ENCODE measurements around the gene SUSD4.

SUSD4 gene

DNA sequence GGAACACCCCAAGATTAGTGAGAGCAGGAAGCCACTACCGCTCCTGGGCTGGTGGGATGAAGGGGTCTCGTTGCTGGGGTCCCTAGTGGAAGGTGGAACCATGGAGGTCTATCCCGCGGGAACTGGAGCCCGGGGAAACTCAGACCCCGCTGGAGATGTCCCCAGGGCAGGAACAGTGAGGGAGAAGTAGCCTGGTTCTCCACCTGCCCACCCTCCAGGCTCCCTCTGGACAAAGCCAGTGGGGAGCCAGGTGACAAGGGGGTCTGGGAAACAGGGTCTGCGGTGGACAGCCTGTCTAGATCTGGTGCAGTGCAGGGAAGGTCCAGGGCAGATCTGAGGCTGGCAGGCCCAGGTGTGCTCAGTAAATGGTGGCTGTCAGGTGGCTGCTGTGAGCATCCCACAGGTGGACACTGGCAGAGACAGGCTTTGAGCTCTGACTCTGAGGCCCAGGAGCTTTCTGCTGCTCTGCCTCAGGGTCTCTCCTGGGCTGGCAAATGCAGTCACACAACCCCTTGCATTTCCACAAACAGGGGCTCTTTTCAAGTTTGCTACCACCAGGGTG, 132.9 kb downstream of the SUSD4 start:
- no peak for DNase-seq (ENCODE audit: low read depth in 2 of 2)

DNA sequence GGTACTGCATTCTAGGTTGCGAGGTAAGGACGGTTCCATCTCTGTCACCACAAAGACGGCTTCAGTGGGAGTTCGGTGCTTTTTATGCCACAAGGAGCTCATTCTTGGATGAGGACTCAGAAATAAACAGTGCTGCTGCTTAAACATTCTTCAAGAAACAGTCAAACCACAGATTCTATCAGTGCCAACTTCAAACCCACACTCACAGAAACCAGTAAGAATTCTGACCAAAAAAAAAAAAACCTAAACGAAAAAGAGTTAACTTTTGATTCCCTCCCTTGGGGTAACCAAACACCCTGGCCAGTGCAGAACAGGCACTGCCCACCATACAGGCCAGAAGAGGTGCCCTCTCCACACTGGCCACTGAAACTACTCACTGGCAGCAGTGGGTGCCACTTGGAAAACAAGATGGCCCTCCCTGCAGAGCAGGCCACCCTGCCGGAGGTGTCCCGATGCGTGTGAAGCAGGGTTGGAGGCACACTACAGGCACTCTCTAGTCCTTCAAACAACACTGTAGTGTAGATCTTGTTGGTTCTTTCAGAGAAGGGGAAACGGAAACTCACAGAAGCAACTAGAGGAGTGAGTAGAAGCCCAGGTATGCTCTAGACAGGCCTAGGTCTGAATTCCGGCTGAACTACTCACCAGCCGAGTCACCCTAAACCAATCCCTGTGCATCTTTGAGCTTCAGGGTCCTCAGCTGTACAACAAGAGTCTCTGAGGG, 133.7 kb downstream of the SUSD4 start:
- no peak for DNase-seq (ENCODE audit: low read depth in 2 of 2)

DNA sequence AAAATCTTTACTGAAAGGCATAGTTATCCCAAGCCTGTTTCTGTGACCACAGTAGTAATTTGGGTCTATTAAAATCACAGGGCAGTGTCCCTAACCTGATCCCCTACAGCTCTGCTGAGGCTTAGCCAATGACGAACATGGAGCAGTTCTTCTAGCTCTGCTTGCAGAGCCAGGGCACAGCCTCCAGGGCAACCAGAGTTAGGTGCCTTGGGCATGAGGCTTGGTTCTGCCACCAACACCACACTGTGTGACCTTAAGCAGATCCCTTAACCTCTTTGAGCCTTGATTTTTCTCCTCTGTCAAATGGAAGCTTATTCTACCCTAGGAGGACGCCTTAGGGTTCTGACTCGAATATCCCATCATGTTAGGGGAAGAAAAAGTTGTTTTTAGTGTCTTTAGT, 134.2 kb downstream of the SUSD4 start:
- DNase-seq (ENCODE audit: low read depth in 2 of 2), result no peak

DNA sequence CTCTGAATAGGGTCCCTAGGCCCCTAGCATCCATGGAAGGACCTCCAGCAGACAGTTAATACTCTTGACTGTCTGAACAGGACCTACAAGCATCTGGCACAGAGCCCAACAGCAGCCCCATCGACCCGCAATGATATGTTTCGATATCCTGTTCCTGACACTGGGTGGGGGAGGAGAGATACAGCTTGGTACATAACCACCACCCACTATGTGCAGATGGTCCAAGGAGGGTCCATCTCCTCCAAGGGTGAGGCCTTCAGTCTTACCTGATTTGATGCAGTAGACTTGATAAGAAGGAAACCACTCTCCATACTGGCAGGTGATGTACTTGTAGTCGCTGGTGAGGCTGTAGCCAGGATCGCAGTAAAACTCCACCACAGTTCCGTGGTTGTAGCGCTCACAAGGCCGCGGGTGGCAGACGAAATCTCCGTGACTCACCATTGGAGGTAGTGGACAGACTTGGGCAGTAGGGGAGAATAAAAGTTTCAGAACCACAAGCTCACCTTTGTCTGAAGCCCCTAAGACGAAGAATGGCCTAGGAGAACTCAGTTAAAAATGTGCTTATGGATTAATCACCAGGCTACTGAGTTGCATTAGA, 134.9 kb downstream of the SUSD4 start:
- no peak for DNase-seq (ENCODE audit: low read depth in 2 of 2)

DNA sequence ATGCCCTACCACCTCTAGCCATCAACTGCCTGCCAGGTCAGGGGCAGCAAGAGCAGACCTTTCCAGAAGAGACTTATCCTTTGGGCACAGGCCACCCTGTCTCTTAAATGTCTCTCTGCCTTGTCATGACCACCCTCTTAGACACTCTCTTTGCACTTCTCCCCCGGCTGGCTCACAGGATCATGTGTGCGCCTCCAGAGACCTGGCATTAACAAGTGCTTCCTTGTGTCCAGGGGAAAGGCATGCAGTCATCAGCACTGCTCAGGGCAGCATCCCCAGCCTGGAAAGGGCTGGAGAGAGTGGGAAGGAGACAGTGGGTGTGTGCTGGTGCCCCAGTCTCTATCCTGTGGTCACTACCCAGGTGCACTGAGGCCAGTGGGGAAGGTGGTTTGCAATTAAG, 135.8 kb downstream of the SUSD4 start:
- DNase-seq (ENCODE audit: low read depth in 2 of 2), result no peak

DNA sequence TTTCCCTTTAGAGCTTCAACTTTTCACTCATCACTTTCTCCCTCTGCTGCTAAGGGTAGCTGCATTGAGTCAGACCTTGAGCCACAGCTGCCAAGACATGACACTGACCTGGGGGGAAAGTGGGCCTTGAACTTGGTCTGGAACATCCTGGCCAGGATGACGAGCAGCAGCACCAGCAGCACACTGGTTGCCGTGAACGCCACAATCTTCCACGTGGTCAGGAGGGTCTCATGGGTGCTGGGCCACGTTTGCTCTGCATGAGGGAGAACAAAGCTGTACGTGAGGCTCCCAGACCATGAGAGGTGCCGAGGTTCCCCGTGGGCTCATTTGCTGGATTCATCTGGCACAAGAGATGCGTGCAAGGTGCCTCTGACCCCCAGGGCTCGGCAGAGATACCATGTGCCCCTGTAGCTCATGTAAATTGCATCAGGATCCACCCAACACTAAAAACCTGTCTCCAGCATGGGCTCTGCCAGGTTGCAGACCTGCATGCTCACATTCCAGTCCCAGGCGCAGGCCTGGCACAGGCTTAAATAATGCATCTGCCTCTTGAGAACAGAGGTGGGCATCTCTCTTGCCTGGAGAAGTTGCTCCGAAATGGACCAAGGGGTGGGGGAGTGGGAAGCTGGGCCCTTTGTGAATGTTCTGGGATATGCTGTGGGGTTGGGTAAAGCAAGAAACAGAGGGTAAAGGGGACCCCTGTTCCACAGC, 136.3 kb downstream of the SUSD4 start:
- no peak for DNase-seq (ENCODE audit: low read depth in 2 of 2)

DNA sequence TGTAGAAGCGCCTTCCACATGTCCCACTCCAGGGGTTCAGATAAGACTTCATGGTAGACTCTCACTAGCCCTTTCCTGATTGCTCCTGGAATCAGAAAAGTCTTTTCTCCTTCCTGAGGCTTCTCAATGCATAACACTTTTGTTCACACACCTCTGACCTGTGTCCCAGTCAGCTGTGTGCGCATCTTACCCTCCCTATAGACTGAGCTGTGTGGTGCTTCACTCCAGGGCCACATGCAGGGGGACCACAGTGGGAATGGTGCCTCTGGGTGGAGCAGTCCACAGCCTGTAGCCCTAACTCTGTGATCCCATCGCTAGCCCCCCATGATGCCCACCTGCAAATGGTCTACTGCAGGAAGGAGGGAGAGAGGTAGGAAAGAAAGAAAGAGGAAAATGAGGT, 136.9 kb downstream of the SUSD4 start:
- no peak for DNase-seq (ENCODE audit: low read depth in 2 of 2)

DNA sequence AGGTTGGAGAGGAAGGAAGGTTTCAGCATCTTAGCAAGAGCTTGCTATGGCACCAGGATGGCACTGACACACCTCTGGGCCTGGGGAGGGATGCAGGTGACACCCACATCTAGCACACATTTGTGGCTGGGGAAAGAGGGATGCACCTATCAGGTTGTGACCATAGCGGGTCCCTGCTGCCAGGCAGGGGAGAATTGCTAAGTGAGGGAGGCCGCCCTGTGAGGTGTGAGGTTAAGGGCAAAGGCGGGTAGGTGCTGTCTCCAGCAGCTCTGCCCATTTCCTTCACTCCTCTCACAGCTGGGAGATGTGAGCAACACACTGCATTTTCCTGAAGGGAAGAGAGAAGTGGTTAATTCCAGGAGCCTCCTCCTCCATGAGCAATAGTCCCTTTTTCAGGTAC, 137.7 kb downstream of the SUSD4 start:
- DNase-seq (ENCODE audit: low read depth in 2 of 2), result no peak

DNA sequence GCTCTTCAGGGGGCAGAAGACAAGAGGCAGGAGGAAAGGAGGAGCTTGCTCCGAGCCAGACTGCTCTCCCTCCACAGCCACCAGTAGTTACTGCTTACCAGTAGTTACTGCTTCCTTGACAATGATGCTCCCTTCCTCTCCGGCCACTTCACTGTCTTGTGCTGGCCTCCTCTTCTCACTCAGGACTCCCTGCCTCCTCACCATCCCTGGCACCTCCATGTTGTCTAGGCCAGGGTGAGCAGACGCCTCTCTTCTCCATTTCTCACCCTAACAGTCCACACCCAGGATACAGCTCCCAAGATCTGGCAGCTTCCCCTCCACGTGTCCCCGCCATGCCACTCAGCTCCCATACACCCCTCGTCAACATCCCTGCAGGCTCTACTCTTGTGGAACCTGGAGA, 138.5 kb downstream of the SUSD4 start:
- DNase-seq (ENCODE audit: low read depth in 2 of 2), result no peak

DNA sequence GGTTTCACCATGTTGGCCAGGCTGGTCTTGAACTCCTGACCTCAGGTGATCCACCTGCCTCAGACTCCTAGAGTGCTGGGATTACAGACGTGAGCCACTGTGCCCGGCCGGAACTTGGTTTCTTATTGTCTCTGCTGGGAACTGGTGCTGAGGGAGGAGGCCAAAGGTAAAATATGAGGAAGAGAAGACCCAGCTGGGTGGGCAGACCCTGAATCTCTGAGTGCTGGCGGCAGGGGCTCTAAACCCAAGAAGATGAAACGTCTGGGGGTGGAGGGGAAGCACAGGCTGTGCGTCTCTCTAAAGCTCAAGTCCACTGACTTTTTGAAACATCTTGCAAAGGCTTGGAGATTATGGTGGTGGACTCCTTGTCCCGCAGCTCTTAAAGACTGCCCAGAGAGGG, 138.9 kb downstream of the SUSD4 start:
- no peak for DNase-seq (ENCODE audit: low read depth in 2 of 2)

DNA sequence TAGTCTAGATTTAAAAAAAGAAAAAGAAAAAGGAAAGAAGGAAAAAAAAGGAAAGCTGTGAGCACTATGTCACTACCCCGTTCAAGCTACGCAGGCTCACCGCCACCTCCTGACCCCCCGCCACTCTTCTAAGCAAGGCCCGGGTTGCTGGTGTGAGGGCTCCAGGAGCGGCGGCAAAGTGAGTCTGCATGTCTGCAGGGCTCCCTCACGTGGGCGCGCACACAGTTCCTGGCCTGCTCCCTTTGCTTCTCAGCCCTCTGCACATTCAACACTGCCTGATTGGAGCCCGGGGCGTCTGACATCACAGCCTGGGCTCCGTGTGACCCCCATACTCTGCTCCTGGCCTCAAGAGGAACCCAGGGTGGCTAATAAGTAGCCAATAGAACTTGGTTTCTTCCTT, 139.5 kb downstream of the SUSD4 start:
- DNase-seq (ENCODE audit: low read depth in 2 of 2), result no peak

DNA sequence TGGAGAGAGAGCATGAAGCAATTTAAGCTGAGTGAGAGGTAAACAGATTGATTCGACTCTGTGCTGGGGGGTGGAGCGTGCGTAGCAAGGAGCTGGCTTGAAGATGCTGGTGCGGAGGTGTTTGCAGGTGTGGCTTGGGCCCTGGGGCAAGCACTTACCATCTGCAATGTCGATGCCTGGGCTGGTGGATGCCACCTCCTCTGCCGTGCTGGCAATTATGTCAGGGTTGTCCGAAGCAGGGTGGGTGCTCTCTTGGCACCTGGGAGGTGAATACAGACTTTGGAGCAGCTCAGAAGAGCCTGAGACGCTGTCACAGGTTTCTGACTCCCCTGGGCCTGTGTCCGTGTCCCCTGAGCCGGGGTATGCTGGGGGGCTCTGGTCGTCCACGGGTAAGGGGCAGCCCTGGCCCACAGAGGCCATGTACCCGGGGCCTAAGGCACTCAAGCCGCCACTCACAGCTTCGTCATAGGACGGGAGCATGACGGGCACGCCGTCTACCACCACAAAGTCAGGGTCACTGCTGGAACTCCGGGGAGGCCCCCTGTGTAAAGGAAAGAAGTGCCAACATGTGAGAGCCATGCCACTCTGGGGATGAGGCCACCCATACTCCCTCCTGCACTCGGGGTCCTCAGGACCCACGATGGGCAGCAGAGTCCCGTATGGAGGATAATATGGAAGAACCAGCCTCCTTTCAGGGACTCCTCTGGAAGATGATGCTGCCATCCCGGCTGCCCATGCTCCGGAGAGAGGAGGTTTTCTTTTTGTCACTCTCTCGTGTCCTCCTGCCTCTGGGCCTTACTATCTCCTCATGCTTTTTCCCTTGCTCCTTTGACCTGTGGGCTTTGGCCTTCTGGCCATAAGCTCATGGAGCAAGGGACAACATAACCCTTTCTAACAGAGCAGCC, 140.6 kb downstream of the SUSD4 start:
- DNase-seq (ENCODE audit: low read depth in 2 of 2), result no peak

DNA sequence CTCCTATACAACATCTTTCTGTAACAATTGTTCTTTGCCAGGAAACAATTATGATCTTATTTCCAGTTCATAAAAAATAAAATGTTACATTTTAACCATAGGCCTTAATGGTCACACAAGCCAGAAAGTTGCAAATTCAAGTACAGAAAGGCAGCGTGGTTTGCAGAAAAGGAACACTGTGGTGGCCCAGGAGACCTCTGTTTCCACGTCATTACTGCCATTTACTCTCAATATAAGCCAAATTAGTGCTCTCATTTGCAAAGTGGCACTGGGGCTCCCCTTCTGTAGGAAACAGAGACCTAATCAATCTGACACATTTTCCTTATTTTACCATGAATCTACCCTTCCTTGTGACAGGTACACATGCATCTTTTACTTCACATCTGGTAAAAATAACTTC, 141.6 kb downstream of the SUSD4 start:
- DNase-seq (ENCODE audit: low read depth in 2 of 2), result no peak

DNA sequence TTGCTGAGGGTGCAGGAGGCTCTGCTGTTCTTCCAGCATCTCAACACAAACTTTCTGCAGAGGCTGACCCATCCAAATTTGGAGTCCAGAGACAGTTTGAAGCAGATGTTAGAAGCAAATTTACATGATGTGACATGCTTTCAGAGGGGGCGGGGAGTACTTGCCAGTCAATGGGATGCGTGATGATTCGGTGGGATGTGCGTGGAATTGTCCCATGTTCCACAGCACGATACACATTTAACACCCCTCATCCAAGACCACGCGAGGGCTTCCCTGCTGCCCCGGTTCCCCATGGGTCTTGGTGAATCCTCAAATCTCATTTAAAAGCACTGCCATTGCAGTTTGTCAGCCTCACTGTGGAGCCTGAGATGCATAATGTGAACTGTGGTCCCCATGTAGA, 142.3 kb downstream of the SUSD4 start:
- no peak for DNase-seq (ENCODE audit: low read depth in 2 of 2)

DNA sequence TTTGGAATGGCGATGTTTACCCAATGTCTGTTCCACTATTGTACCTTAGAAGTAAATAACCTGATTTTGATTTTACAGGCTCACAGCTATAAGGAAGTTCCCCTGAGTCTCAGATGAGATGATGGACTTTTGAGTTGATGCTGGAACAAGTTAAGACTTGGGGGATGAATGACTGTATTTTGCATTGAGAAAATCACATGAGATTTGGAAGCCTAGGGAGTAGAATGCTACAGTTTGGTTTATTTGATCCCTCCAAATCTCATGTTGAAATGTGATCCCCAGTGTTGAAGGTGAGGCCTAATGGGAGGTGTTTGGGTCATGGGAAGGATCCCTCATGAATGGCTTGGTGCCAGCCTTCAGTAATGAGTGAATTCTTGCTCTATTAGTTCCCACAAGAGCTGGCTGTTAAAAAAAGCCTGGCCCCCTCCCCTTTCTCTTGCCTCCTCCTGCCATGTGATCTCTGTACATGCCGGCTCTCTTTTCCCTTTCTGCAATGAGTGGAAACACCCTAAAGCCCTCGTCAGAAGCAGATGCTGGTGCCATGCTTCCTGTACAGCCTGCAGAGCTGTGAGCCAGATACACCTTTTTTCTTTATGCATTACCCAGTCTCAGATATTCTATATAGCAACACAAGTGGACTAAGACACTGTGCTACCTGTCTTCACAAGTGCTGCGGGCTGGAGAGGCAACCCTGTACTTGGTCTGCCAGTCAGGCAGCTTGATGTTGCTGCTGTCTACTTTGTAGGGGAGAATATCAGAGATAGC, 143.9 kb downstream of the SUSD4 start:
- DNase-seq (ENCODE audit: low read depth in 2 of 2), result no peak

DNA sequence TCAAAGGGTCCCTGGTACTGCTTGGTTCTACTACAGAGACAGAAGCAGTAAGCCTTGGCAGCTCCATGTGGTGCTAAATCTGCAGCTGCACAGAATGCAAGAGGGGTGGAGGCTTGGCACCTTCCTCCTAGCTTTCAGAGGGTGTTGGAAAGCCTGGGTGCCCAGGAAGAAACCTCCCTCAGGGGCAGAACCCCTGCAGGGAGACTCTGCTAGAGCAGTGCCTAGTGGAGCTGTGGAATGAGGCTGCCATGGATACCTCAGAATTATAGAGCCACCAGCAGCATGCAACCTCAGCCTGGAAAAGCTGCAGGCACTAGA, 144.7 kb downstream of the SUSD4 start:
- no peak for DNase-seq (ENCODE audit: low read depth in 2 of 2)

DNA sequence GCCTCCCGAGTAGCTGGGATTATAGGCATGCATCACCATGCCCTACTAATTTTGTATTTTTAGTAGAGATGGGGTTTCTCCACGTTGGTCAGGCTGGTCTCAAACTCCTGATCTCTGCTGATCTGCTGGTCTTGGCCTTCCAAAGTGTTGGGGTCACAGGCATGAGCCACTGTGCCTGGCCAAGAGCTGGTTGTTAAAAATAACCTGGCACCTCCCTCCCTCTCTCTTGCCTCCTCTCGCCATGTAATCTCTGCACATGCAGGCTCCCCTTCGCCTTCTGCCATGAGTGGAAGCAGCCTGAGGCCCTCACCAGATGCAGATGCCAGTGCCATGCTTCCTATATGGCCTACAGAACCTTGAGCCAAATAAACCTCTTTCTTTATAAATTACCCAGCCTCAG, 146.2 kb downstream of the SUSD4 start:
- DNase-seq (ENCODE audit: low read depth in 2 of 2), result no peak

DNA sequence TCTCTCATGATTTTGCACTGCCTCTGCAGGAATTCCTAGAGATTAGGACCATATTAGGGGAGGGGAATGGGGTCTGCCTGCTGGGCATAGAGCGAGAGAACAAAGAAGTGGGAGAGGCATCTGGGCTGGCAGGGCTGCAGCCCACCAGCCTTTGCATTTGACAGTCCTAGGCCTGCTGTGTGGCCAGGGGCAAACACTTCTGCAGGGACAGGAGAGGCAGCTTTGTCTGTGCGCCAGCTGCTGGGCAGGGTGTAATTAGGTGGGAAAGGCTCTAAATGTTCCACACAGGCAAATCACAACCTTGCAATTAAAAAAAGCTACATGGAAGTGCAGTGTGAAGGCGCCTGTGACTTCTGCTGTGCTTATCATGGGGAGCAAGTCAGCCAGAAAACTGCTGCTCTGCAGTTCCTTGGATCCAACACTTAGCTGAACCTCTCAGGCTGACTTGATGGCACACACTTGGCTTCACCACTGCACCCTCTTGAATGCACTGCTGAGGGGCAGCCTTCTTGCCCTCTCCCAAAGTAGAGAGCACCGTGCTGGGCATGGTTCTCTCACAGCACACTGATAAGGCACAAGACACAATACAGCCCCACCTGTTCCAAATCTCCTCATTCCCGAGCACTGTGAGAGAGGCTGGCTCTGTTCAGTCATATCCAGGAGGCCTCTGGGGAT, 147.3 kb downstream of the SUSD4 start:
- no peak for DNase-seq (ENCODE audit: low read depth in 2 of 2)

DNA sequence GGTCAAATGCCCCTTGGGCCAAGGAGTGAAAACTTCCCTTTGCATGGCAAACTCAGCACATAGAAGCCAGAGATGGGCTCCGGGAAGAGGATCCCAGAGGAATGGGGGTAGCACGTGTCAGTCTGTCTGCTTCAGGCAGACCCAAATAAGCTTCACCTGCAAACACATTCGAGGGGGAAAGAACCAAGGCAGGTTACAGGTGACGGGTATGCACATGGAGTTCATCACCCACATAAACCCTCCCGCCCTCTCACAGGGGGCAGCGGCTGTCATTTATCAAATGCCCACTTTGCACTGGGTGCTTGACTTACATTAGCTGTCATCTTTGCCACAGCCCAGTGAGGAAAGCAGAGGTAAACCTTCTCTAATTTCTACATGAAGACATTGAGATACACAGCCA, 147.9 kb downstream of the SUSD4 start:
- DNase-seq (ENCODE audit: low read depth in 2 of 2), result no peak

DNA sequence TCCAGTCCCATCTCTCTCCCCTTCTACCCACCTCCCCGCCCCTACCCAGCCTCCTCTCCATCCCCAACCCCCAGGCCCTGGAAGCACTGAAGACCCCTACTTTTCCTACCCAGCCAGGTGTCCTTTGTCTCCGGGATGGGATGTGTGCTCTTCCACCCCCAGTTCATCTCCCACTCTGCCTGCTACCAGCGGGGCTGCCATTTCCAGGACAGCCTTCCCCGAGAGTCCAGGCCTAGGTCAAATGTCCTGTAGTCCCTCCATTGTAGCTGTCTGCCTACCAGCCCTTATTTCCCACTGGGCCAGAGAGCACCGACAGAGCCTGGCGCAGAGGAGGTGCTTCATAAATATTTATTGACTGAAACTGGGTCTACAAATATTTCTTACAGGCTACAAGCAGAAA, 148.9 kb downstream of the SUSD4 start:
- DNase-seq (ENCODE audit: low read depth in 2 of 2), result no peak

Measured in stimulated activated CD4-positive, alpha-beta T cell treated with anti-CD3 and anti-CD28 coated beads, Interleukin-1b, Interleukin-23, amount 100 ng/mL, for 1 hour (primary cell).